Epithelial cell of esophagus (primary cell): ENCODE results near the gene BAD.
"Not testable (repeated sequence)": the region's sequence is repeated elsewhere in the genome, so short reads cannot be mapped to it uniquely, and the experiment has no call there.

Experiments used
- DNase-seq: peaks from one replicate; pipeline ENCODE4 v3.0.0; 2010; ENCODE audit warnings: low read depth
- H3K4me3 ChIP-seq: 2 replicates; pipeline ENCODE4 v1.5.1; 2011; ENCODE audit warnings: mild to moderate bottlenecking, low read length, control low read depth
- CTCF ChIP-seq: IDR thresholded peaks from 2 replicates; pipeline ENCODE4 v1.5.1; 2011; ENCODE audit warnings: low read depth, mild to moderate bottlenecking, low read length, control low read depth, inconsistent platforms; ENCODE audit not compliant: insufficient read depth; ENCODE audit errors: missing control alignments

The BAD gene

GRCh38 chr11:64318766-64319761 is 34.6 kb upstream of the BAD start:
- DNase-seq, result no peak
- no peak for TF ChIP-seq CTCF
- peak overlapping the region; percentile 80 for H3K4me3 ChIP-seq

- peak; percentile 35 for TF ChIP-seq CTCF
- peak within 1 kb of the TSS; percentile 80 for H3K4me3 ChIP-seq
- DNase-seq, result peak; percentile 97
These were observed 33.7 kb upstream of the BAD start, which contains the start of gene PRDX5 for GRCh38 chr11:64317961-64318765. Gene PRDX5 (plus strand): TSS chr11:64318121. CDS start chr11:64318216, 95 bp downstream.

GRCh38 chr11:64317325-64317960 is 33.0 kb upstream of the BAD start, which contains the start of gene TRMT112:
Gene TRMT112 (minus strand): TSS chr11:64317559. CDS start chr11:64317526, 33 bp downstream.
- no peak for TF ChIP-seq CTCF
- DNase-seq, result peak; percentile 100
- peak within 1 kb of the TSS; percentile 80 for H3K4me3 ChIP-seq

- peak overlapping the region; percentile 80 for H3K4me3 ChIP-seq
- peak; percentile 48 for TF ChIP-seq CTCF
- DNase-seq, result peak; percentile 77
These were observed 32.3 kb upstream of the BAD start for GRCh38 chr11:64316672-64317324.

GRCh38 chr11:64315667-64316526 is 31.4 kb upstream of the BAD start:
- H3K4me3 ChIP-seq, result peak overlapping the region; percentile 80
- DNase-seq, result not testable (repeated sequence)

GRCh38 chr11:64314805-64315561 is 30.5 kb upstream of the BAD start:
- TF ChIP-seq CTCF, result no peak
- DNase-seq, result no peak
- no peak overlapping the region for H3K4me3 ChIP-seq
